GM10847 (cell line): Measurements from ENCODE around the gene INPP4B.

Source experiments
- POLR2A ChIP-seq: IDR thresholded peaks from 2 replicates; pipeline ENCODE4 v1.6.1; 2011; ENCODE audit not compliant: insufficient read length; ENCODE audit errors: extremely low read depth

INPP4B gene

GRCh38 chr4:142535009-142535408, 311.1 kb downstream of the INPP4B start:
- no peak for TF ChIP-seq POLR2A

GRCh38 chr4:142532054-142532453, 314.0 kb downstream of the INPP4B start:
- TF ChIP-seq POLR2A = no peak

GRCh38 chr4:142530728-142531127, 315.4 kb downstream of the INPP4B start:
- TF ChIP-seq POLR2A = no peak

- no peak for TF ChIP-seq POLR2A
Measured at GRCh38 chr4:142528433-142528832, 317.7 kb downstream of the INPP4B start.

GRCh38 chr4:142523111-142523510, 323.0 kb downstream of the INPP4B start:
- no peak for TF ChIP-seq POLR2A

GRCh38 chr4:142519342-142519741, 326.8 kb downstream of the INPP4B start:
- no peak for TF ChIP-seq POLR2A

GRCh38 chr4:142516686-142517526, 329.2 kb downstream of the INPP4B start:
- TF ChIP-seq POLR2A = no peak

- no peak for TF ChIP-seq POLR2A
Measured at GRCh38 chr4:142512161-142512560, 333.9 kb downstream of the INPP4B start.

GRCh38 chr4:142509881-142510280, 336.2 kb downstream of the INPP4B start:
- no peak for TF ChIP-seq POLR2A

GRCh38 chr4:142500966-142501365, 345.1 kb downstream of the INPP4B start:
- no peak for TF ChIP-seq POLR2A

GRCh38 chr4:142497606-142498005, 348.5 kb downstream of the INPP4B start:
- TF ChIP-seq POLR2A = no peak

GRCh38 chr4:142493255-142494110, 352.6 kb downstream of the INPP4B start:
- TF ChIP-seq POLR2A = no peak

GRCh38 chr4:142485452-142485851, 360.6 kb downstream of the INPP4B start:
- no peak for TF ChIP-seq POLR2A

- TF ChIP-seq POLR2A = no peak
Measured at GRCh38 chr4:142480244-142480643, 365.9 kb downstream of the INPP4B start.

GRCh38 chr4:142475663-142476062, 370.4 kb downstream of the INPP4B start:
- no peak for TF ChIP-seq POLR2A
